OCI-M2 (cell line): ENCODE data around the gene HECW1.
"Not testable (repeated sequence)": the region's sequence is repeated elsewhere in the genome, so short reads cannot be mapped to it uniquely, and the experiment has no call there.

Experiments
- DNase-seq: peaks from one replicate; lab custom pipeline; 2025; ENCODE audit not compliant: unreplicated experiment; lab: John Stamatoyannopoulos, UW

HECW1 gene

DNA sequence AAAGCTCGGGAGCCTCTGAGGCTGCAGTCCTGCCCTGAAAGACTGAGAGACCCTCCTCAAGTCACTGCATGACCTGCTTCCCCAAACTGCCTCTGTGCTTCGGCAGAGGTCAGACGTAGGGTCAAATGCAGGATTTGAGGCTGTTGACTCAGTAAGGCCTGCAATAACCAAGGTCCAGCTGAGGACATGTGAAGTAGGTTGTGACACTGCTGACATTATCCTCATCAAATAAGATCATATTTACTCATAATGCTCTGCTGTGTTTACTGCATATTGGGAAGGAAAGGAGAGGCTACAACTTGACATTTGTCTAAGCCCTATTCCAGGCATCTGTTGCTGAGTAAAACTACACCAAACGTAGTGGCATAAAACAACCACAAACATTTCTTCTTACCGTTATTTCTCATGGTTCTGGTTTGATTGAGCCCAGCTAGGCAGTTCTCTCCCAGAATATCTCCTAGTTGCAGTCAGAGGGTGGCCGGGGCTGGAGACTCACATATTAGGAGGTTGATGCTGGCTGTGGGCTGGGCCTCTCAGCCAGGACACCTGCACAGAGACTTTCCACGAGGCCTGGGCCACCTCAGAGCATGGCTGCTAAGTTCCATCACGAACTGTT is 348.4 kb downstream of the HECW1 start:
- DNase-seq: no peak

DNA sequence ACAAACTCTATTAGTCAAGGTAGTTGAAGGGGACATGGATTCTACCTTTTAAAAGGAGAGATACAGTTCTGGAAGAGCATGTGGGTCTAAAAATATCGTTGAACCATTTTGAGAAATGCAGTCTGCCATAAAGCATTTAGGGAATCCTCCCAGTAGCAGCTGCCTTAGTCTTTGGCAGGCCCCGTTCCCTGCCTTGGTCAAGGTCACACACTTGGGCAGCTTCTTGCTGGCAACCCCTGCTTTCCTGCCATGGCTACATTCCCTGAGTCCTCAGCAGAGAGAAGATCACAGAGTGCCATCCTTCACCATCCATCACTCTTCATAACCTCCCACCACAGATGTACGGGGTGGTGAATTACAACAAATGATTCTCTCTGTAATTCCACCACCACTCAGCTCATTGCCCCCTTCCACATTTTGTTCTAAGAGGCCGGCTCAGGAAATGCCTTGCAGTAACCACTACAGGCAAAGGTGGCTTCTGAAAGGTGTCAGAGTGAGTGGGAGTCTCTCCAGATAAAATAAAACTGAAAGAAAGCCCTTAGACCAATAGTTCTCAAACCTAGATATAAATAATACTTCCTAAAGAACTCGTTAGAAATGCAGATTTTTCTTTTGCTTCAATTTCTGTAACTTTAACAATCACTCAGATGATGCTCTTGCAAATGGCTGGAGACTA is 349.0 kb downstream of the HECW1 start:
- no peak for DNase-seq

DNA sequence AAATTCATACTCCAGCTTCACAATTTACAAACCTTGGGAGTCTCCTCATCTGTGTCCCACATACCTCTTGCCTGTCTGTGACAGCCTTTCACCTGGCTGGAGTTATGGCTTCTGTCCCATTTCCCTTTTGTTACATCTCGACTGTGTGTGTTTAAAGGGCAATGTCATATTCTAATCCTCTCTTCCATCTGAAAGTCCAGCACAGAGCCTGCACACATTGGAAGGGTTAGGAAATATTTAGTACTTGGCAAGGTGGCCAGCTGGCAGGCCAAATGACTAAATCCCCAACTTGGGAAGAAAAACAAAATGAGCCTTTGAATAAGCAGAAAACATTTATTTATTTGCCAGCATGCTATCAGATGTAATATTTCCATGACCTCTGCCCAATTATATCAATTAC is 350.4 kb downstream of the HECW1 start:
- no peak for DNase-seq

DNA sequence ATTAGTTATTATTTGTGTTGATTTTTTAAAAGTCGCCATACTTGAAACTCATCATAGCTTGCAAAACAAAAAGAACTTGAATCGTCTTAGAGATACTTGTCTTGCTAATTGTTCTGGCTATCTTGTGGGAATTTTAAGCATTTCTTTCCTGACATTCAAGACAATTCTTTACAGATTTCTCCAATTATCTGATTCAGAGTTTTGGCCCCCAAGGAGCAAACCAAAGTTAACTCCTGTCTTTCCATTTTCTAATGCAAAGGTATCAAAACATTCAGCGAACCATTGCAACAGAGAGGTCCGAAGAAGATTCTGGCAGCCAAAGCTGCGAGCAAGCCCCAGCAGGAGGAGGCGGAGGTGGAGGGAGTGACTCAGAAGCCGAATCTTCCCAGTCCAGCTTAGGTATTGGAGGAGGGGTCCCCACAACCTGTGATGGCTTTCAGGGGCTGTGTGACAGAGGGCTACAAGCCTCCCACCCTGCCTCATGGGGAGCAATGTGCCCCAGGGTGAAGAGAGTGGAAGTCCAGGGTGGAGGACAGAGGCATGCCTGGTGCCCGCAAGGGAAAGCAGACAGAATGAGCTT is 351.0 kb downstream of the HECW1 start:
- no peak for DNase-seq

DNA sequence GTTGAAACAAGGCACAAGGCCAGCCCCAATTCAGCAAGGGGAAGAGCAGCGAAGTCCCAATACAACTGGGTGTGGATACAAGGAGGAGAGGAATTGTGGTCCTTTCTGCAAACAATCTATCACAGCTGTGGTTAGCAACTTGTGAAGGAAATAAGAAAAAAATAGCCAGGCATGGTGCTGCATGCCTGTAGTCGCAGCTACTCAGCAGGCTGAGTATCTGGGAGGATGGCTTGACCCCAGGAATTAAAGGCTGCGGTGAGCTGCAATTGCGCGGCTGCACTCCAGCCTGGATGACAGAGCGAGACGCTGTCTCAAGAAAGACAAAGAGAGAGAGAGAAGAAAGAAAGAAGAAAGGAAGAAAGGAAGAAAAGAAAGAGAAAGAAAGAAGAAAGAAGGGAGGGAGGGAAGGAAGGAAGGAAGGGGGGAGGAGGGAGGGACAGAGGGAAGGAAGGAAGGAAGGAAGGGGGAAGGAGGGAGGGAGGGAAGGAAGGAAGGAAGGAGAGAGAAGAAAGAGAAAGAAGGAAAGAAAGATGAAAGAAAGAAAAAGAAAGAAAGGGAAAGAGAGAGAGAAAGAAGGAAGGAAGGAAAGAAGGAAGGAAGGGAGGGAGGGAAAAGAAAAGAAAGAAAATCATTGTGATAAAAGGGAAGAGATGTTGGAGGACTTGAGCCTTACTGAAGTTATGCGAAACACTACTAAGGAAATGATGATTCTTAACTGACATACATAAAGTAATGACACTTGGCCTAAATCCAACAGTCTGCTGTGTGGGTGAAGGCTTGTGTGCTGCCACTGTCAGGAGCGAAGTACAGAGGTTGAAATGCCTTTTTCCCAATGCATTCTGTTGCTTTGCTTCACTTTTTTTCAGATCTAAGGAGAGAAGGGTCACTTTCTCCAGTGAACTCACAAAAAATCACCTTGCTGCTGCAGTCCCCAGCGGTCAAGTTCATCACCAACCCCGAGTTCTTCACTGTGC is 353.4 kb downstream of the HECW1 start:
- DNase-seq: no peak

DNA sequence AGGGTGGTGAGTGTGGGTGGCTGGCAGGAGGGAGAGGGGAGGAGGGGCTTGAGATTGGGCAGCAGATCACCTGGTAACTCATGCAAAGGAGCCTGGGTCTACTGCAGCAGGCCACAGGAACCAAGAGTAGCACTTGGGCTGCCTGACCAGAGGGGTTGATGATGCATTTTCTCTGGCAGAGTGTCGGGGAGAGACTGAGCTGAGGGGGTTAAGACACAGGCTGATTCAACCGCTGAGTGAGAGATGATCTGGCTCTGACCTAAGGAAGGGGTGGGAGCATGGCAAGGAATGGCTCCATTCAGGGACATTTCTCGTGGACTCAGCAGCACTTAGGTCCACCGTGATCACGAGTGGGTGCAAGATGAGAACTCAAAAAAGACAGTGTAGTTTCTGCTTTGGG is 355.0 kb downstream of the HECW1 start:
- no peak for DNase-seq

DNA sequence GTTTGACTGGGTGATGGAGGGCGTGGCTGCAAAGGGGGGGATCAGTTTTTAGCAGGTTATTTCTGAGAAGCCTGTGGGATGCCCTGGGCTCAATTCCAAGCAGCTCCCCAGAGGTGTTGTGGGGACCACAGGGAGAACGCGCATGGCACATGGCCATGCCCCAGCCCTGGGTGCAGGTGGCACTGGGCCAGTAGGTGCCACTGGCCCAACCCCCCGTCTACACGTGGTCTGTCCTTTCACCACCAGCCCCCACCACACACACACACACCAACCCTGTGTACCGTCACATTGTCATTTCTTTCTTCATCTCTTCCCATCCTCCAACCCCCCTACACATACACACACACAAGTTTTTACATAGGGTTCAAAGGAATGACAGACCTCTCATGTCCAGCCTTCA is 355.4 kb downstream of the HECW1 start:
- DNase-seq: no peak

DNA sequence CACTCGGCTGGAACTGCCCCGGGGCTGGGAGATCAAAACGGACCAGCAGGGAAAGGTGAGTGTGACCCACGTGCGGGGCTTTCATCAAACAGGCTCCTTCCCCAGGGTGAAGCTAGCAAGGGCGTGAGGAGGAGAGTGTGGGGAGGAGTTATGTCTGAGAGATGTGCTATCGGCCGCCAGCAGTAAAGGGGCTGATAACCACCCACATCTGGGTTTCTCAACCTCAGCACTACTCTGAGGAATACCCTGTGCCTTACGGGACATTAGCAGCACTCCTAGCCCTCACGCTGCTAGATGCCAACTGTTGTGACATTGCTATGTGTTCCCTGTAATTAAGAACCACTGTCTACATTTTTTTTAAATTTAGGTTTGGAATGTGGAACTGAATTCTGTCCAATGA is 356.6 kb downstream of the HECW1 start:
- DNase-seq: no peak

DNA sequence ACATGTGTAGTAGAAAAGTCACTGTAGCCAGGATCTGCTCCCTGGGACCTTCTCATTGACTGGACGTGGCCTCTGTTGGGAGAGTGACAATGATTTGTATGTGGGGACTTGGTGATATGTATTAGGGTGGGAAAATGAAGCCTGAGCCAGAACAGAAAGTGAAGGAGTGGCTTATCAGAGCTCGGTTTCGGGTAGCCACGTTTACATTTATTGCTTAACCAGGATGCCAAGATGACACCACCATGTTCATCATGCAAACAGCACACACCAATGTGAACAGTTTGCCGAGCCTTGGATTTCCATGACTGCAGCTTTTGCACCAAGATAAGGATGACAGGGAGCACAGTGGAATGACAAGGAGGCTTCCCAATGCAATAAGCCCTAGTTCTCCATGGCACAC is 357.7 kb downstream of the HECW1 start:
- DNase-seq: no peak

DNA sequence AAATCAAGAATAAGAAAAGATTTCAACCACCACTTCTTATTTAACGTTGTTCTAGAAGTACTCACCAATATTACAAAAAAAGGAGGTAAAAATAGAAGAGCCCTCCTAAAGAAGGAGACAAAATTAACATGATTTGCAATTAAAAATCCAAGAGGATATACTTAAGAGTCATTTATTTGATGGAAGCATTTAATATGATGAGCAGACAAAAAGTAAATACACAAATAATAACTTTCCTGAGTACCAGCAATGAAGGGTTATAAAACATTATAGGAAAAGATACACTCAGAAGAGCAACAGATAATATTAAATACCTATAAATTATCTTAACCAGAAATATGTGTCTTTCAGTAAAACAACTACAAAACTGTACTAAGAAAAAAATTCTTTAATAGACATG is 363.5 kb downstream of the HECW1 start:
- no peak for DNase-seq

DNA sequence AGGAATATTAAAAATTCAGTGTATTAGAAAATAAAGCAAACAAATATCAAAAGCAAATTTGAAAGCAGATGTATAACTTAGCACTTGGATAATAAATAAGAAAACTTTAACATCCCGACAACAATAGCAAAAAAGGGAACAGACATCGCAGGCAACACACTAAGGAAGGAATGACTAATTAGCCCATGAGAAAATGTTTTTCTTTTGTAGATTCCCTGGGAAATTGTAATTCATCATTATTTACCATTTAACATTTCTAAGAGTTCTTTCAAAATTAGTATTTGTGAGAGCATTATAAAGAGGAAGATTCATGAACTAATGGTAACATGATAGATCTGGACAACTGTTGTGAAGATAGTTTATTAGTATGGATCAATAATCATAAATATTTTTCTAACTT is 364.4 kb downstream of the HECW1 start:
- no peak for DNase-seq

DNA sequence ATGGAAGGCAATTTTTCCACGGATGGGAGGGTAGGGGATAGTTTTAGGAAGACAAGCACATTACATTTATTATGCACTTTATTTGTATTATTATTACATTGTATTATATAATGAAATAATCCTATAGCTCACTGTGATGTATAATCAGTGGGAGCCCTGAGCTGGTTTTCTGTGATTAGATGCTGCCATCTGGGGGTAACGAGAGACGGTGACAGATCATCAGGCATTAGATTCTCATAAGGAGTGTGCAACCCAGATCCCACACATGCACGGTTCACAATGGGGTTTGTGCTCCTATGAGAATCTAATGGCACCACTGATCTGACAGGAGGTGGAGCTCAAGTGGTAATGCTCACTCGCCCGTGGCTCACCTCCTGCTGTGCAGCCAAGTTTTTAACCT is 366.6 kb downstream of the HECW1 start:
- DNase-seq: no peak

DNA sequence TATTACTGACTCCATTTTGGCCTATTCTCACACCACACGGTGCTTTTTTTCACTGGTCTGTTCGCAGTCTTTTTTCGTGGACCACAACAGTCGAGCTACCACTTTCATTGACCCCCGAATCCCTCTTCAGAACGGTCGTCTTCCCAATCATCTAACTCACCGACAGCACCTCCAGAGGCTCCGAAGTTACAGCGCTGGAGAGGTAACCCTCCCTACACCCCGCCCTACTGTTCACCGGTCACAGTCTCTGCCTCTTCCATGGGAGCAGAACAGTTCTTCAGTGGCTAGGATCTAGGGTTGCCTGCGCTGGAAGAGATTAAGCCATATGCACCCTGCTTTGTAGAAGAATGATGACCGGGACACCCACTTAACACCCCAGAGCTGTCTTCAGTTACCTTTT is 367.1 kb downstream of the HECW1 start:
- DNase-seq: no peak

DNA sequence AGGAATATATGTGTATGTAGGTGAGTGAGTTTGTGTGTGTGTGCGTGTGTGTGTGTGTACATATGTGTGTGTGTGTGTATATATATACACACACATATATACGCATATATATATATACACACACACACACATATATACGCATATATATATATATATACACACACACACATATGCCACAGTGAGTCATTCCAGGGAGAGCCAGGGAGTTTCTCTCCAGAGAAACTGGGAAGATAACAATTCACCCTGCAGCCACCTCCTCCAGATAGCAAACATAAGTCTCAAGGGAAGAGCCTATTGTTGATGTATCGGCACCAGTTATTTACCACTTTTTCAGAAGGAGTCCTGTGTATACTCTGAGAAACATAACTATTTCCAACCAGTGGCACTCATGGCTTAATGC is 368.1 kb downstream of the HECW1 start:
- DNase-seq: no peak

DNA sequence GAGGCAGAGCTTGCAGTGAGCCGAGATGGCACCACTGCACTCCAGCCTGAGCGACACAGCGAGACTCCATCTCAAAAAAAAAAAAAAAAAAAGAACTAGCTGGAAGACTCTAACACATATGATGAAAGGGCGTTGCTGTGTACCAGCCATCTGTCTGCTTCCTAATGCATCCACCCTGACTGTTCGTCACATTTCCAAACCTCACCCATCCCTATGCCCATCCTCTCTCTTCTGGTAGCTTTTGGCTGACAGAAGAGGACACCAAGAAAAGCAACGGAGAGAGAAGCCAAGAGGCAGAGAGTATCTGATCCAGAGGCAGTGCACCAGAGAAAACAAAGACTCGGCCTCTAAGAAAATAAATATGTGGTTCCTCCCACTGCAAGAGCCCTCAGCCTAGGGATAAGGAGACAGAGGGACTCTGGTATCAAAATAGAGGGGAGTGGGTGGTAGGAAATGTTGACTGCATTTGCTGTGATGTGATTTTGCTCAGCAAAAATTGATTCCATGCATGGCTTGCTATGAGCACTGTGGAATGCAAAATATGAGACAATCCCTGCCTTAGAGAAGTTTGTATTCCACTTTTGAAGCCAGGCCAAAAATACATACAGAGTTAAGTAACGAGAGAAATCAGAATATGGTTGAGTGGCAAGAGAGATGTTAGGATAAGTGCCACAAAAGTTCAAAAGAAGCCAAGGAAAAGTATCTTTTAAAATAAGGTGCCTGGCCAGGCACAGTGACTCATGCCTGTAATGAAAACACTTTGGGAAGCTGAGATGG is 369.6 kb downstream of the HECW1 start:
- no peak for DNase-seq

DNA sequence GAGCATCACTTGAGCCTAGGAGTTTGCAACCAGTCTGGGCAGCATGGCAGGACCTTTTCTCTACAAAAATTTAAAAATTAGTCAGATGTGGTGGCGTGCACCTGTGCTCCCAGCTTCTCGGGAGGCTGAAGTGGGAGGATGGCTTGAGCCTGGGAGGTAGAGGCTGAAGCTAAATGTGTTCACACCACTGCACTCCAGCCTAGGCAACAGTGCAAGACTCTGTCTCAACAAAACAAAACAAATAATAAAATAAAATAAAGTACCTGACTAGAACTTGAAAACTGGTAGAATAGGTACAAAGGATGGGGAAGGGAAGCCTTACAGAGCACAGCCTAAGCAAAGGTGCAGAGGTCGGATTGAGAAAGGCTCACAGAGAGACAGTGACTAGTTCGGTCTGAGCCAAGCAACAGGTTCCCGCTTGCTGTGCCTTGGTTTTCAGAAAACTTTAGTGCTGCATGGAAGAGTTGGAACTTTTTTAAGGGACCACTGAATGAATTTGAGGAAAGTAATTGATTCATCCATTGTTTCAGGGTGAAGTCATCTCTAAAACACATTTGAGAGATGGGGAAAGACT is 370.3 kb downstream of the HECW1 start:
- DNase-seq: no peak

DNA sequence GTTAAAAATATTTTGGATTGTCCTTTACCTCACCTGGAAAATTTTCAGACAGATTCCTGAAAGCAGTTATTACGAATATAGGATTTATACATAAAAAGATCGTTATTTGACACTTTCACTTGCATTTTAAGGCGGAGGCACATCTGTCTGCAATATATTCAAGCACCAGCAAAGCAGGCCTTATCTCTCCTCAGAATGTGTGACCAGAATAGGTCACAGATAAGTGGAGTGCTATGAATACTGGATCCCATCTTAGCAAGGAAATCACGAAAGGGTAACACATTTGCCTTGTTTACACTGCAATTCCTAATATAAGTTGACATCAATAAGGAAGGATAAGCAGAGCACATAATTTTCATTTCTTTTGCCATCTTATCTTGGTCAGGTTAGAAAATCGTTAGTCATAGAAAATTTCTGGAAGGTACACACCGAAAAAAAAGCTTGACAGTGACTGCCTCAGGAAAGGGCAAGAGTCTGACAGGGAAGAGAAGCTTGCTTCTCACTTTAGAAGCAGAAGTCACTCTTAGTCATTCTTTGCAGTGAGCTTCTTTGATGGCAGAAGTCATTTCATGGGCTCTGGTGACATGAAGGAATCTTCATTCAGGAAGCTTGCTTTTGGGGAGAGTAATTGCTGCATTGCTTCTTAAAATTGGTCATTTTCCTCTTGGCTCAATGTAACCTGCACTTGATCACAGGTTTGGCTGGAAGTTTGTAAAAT is 372.4 kb downstream of the HECW1 start:
- DNase-seq: no peak

DNA sequence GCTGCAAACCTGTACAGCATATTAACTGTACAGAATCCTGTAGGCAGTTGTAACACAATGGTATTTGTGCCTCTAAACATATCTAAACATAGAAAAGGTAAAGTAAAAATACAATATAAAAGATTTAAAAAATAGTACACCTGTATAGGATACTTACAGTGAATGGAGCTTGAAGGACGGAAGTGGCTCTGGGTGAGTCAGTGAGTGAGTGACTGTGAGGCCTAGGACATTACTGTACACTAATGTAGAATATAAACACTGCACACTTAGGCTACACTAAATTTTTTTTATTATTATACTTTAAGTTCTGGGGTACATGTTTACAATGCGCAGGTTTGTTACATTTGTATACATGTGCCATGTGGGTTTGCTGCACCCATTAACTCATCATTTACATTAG is 373.1 kb downstream of the HECW1 start:
- no peak for DNase-seq

DNA sequence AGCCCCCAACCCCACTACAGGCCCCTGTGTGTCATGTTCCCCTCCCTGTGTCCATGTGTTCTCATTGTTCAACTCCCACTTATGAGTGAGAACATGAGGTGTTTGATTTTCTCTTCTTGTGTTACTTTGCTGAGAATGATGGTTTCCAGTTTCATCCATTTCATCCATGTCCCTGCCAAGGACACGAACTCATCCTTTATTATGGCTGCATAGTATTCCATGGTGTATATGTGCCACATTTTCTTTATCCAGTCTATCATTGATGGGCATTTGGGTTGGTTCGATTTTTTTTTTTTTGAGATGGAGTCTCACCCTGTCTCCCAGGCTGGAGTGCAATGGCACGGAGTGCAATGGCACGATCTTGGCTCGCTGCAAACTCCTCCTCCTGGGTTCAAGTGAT is 373.6 kb downstream of the HECW1 start:
- not testable (repeated sequence) for DNase-seq

DNA sequence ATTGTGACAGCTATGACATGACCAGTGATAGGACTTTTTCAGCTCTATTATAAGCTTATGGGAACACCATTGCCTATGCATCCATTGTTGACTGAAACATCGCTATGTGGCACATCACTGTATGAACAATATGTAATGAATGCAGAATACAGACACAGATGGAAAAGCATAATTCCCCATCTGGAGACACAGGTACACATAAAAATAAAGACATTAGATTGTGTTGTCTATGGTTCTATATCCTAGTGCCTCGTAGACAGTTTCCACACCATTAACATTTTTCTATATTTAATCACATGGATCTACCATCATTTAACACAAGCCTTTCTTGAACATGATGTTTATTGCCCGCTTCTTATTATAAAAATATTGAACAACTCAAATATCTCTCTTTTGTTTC is 374.2 kb downstream of the HECW1 start:
- DNase-seq: no peak
